Nephron progenitor cell (in vitro differentiated cells): Measurements from ENCODE around the gene ARSA.

Experiments
- DNase-seq: peaks from one replicate; pipeline ENCODE4 v3.0.0; 2021
- H3K27ac Mint-ChIP-seq: 2 replicates; pipeline ENCODE4 v1.8.0; 2021; ENCODE audit warnings: mild to moderate bottlenecking, moderate library complexity, mixed read lengths
- H3K27me3 Mint-ChIP-seq: 2 replicates; pipeline ENCODE4 v1.8.0; 2021; ENCODE audit warnings: mild to moderate bottlenecking, low read depth, mixed read lengths; ENCODE audit not compliant: poor library complexity
- H3K36me3 Mint-ChIP-seq: 2 replicates; pipeline ENCODE4 v1.8.0; 2021; ENCODE audit warnings: low read depth, mixed read lengths
- H3K4me1 Mint-ChIP-seq: 2 replicates; pipeline ENCODE4 v1.8.0; 2021; ENCODE audit warnings: mixed read lengths
- H3K4me3 Mint-ChIP-seq: 2 replicates; pipeline ENCODE4 v1.8.0; 2021; ENCODE audit warnings: mild to moderate bottlenecking, moderate library complexity, mixed read lengths
- H3K9me3 Mint-ChIP-seq: 2 replicates; pipeline ENCODE4 v1.8.0; 2021; ENCODE audit warnings: mild to moderate bottlenecking, moderate library complexity, mixed read lengths
- TF ChIP-seq, protein P1 (sequence below): fragments of 200-600 bp; sonication (generic); IDR thresholded peaks from 2 replicates; pipeline ENCODE4 v1.5.0; 2021; ENCODE audit warnings: antibody characterized with exemption

The ARSA gene

GRCh38 chr22:50628543-50629134 is 687 bp upstream of the ARSA start:
- TF ChIP-seq, protein P1, sequence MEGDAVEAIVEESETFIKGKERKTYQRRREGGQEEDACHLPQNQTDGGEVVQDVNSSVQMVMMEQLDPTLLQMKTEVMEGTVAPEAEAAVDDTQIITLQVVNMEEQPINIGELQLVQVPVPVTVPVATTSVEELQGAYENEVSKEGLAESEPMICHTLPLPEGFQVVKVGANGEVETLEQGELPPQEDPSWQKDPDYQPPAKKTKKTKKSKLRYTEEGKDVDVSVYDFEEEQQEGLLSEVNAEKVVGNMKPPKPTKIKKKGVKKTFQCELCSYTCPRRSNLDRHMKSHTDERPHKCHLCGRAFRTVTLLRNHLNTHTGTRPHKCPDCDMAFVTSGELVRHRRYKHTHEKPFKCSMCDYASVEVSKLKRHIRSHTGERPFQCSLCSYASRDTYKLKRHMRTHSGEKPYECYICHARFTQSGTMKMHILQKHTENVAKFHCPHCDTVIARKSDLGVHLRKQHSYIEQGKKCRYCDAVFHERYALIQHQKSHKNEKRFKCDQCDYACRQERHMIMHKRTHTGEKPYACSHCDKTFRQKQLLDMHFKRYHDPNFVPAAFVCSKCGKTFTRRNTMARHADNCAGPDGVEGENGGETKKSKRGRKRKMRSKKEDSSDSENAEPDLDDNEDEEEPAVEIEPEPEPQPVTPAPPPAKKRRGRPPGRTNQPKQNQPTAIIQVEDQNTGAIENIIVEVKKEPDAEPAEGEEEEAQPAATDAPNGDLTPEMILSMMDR = no peak
- peaks cover 47% of the 10 kb centered on the region for H3K4me1 Mint-ChIP-seq
- peak overlapping the region; percentile 28 for H3K27ac Mint-ChIP-seq
- peak overlapping the region; percentile 96 for H3K4me3 Mint-ChIP-seq
- H3K9me3 Mint-ChIP-seq = no peaks in the 10 kb centered on the region
- H3K27me3 Mint-ChIP-seq = no peaks in the 10 kb centered on the region
- no peak for DNase-seq
- no peaks in the 10 kb centered on the region for H3K36me3 Mint-ChIP-seq

DNA sequence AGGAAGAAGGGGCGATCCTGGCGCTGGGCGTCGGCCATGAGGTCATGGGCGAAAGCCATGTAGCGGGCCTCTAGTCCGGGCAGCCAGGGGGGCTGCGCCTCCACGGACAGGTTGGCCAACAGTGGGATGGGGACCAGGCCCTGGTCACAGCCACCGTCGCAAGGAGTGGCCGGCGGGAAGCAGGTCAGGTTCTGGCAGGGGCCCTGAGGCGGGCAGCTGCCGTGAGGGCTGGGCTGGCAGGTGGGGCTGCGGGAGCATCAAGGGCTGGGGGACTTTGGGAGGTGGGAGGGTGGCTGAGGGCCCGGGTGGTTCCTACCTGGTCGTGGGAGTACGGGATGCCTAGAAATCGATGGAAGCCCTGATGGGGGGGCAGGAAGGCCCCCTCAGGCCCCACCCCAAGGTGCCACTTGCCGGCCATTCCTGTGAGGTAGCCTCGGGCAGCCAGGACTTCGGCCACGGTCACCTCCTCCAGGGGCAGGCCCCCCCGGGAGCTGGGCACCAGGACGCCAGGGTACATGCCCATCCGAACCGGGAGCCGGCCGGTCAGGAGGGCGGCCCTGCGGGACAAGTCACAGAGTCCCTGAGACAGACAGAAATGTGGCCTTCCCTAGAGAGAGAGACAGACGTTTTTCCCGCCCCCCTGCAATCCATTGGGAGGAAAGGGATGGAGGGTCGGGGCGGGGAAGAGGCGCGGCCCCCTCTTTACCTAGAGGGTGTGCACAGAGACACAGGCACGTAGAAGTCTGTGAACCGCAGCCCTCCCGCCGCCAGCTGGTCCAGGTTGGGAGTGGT is 906 bp downstream of the ARSA start:
- Mint-ChIP-seq H3K4me3 (peak overlapping the region; percentile 80), H3K27ac (no peak overlapping the region), H3K27me3 (no peaks in the 10 kb centered on the region), H3K36me3 (no peaks in the 10 kb centered on the region), H3K4me1 (peaks cover 56% of the 10 kb centered on the region), H3K9me3 (no peaks in the 10 kb centered on the region)
- TF ChIP-seq, protein P1 = no peak
- DNase-seq = no peak

- no peak for DNase-seq
- Mint-ChIP-seq H3K27ac (no peak overlapping the region), H3K27me3 (no peaks in the 10 kb centered on the region), H3K4me3 (peak overlapping the region; percentile 63), H3K9me3 (no peaks in the 10 kb centered on the region), H3K36me3 (no peaks in the 10 kb centered on the region), H3K4me1 (peaks cover 56% of the 10 kb centered on the region)
- TF ChIP-seq, protein P1 = peak; percentile 12
These were observed 1.6 kb downstream of the ARSA start for GRCh38 chr22:50626314-50626849.

DNA sequence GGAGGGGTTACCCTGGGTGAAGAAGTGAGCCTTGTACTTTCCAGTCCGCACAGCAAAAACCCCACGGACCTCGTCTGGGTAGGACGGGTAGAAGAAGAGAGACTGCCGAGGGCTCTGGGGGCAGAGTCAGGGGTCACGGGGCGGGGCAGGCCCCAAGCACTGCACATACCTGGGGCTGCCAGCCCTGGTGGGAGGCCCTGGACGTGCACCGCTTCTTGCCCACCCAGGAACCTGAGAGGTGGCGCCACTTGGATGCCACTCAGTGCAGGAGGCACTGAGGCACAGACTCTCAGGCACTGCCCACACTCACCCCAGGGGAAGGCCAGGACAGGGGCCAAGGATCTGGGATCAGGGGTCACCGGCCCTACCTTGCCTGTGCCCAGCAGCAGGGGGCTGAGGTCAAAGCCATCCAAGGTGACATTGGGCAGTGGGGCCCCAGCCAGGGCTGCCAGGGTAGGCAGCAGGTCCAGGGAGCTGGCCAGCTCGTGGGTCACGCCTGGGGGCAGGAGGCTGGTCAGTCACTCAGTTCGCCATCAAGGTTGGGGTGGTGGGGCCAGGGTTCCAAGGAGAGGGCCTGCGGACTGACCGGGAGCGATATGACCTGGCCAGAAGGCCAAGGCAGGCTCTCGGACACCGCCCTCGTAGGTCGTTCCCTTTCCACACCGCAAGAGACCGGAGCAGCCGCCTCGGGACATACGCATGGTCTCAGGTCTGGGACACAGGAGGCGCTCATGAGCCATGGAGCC is 2.2 kb downstream of the ARSA start:
- TF ChIP-seq, protein P1 = no peak
- no peak for DNase-seq
- Mint-ChIP-seq H3K4me3 (no peak overlapping the region), H3K4me1 (peaks cover 59% of the 10 kb centered on the region), H3K9me3 (no peaks in the 10 kb centered on the region), H3K27me3 (no peaks in the 10 kb centered on the region), H3K27ac (no peak overlapping the region), H3K36me3 (no peaks in the 10 kb centered on the region)

GRCh38 chr22:50625131-50625567 is 2.8 kb downstream of the ARSA start:
- Mint-ChIP-seq H3K27me3 (no peaks in the 10 kb centered on the region), H3K9me3 (no peaks in the 10 kb centered on the region), H3K4me1 (peaks cover 58% of the 10 kb centered on the region), H3K36me3 (no peaks in the 10 kb centered on the region), H3K4me3 (no peak overlapping the region), H3K27ac (no peak overlapping the region)
- no peak for DNase-seq
- TF ChIP-seq, protein P1 = no peak
